Measurements from ENCODE around the gene GPRIN2. TPM values are rescaled to one million over a fixed set of nuclear protein-coding genes. Genes with fewer than 3 reads are reported as not detected.
"Not testable (repeated sequence)": the region's sequence is repeated elsewhere in the genome, so short reads cannot be mapped to it uniquely, and the experiment has no call there.

GPRIN2 gene
- total and polyA plus RNA-seq, 2 of the 8 experiments (the other 6 are each of a cell fraction or from before 2014, with no cell fraction given), result 14.3 to 18.6 TPM

GRCh38 chr10:46582568-46582967 is 26.1 kb upstream of the GPRIN2 start:
- H2AFZ ChIP-seq (ENCODE audit: low read length); H3K79me1 ChIP-seq (ENCODE audit: low read depth, low read length); H4K8ac ChIP-seq (ENCODE audit: extremely low read depth, insufficient read depth, low read length); H3K79me2 ChIP-seq (ENCODE audit: control insufficient read depth in 1 of 2, insufficient read depth in 2 of 2, low read length in 2 of 2); FAIRE-seq; H3K4me2 ChIP-seq (ENCODE audit: insufficient read depth in 1 of 2, low read depth in 2 of 2, low read length in 2 of 2); H2BK15ac ChIP-seq (ENCODE audit: low read length); H3K4me3 ChIP-seq (ENCODE audit: extremely low read depth in 1 of 4, insufficient read depth in 2 of 4, low read depth in 3 of 4, low read length in 4 of 4); H3K18ac ChIP-seq (ENCODE audit: extremely low read depth, low read length); H2AK5ac ChIP-seq (ENCODE audit: low read depth, low read length); H2BK120ac ChIP-seq (replicated peaks; ENCODE audit: low read depth, low read length); H3K36me3 ChIP-seq (ENCODE audit: control insufficient read depth in 2 of 4, insufficient read depth in 4 of 4, low read length in 3 of 4); H3K4me1 ChIP-seq (replicated peaks in 1 of 4; ENCODE audit: control insufficient read depth in 3 of 4, insufficient read depth in 4 of 4, low read length in 3 of 4); H4K5ac ChIP-seq (ENCODE audit: insufficient read length, low read depth, low read length); H4K20me1 ChIP-seq (replicated peaks in 1 of 2; ENCODE audit: control insufficient read depth in 1 of 2, insufficient read depth in 2 of 2, low read length in 2 of 2); H2BK20ac ChIP-seq (ENCODE audit: low read length); POLR2A ChIA-PET (ENCODE audit: partially characterized antibody); H4K91ac ChIP-seq (replicated peaks; ENCODE audit: insufficient read length, low read length); H3K56ac ChIP-seq (replicated peaks; ENCODE audit: insufficient read length, low read depth, low read length); H3K9ac ChIP-seq (replicated peaks in 1 of 4; ENCODE audit: extremely low read depth in 1 of 4, low read depth in 3 of 4, low read length in 3 of 4); H2BK5ac ChIP-seq (ENCODE audit: low read depth, low read length); H3K27ac ChIP-seq (ENCODE audit: low read depth, low read length); H3K23me2 ChIP-seq (ENCODE audit: low read depth, low read length); H3K27me3 ChIP-seq (replicated peaks in 1 of 4; ENCODE audit: control insufficient read depth in 3 of 4, extremely low read depth in 1 of 4, insufficient read depth in 3 of 4, low read length in 3 of 4); H3K23ac ChIP-seq (ENCODE audit: insufficient read length); H2BK12ac ChIP-seq (ENCODE audit: low read depth, low read length); H3K14ac ChIP-seq (ENCODE audit: insufficient read length); CTCF ChIA-PET (ENCODE audit: partially characterized antibody); H3K9me3 ChIP-seq (ENCODE audit: insufficient read depth in 2 of 2, low read depth in 1 of 2, low read length in 1 of 2); H3K4ac ChIP-seq (replicated peaks; ENCODE audit: insufficient read length, low read depth, low read length); DNase-seq (ENCODE audit: low read depth in 1 of 2, low spot score in 2 of 2): not testable (repeated sequence)
- WGBS, 2 experiments (ENCODE audit: extremely low coverage in 1 of 2, insufficient coverage in 1 of 2, insufficient read length in 1 of 2, insufficient replicate concordance in 2 of 2, low coverage in 1 of 2, low lambda C conversion rate in 2 of 2, missing lambda C conversion rate in 1 of 2), result no CpG with 5 or more reads among the region's 11 CpGs

DNA sequence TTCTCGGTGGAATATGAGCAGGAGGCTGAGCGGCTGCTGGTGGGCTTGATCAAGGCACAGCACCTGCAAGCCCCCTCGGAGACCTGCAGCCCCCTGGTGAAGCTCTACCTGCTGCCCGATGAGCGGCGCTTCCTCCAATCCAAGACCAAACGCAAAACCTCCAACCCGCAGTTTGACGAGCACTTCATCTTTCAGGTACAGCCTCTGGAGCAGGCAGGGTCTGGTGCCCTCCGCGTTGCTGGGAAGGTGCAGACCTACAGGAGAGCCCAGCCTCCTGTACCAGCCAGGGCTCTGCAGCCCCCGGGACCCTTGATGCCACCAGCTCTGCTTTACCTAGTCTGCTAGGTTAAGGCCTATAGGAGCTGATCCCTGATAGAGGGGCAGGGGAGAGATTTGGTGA is 25.5 kb upstream of the GPRIN2 start:
- H3K56ac ChIP-seq (replicated peaks; ENCODE audit: insufficient read length, low read depth, low read length); H3K27me3 ChIP-seq (replicated peaks in 1 of 4; ENCODE audit: control insufficient read depth in 3 of 4, extremely low read depth in 1 of 4, insufficient read depth in 3 of 4, low read length in 3 of 4); H2BK12ac ChIP-seq (ENCODE audit: low read depth, low read length); CTCF ChIA-PET (ENCODE audit: partially characterized antibody); H2BK5ac ChIP-seq (ENCODE audit: low read depth, low read length); H3K4me3 ChIP-seq (ENCODE audit: extremely low read depth in 1 of 4, insufficient read depth in 2 of 4, low read depth in 3 of 4, low read length in 4 of 4); H2BK15ac ChIP-seq (ENCODE audit: low read length); H2AK5ac ChIP-seq (ENCODE audit: low read depth, low read length); H4K20me1 ChIP-seq (replicated peaks in 1 of 2; ENCODE audit: control insufficient read depth in 1 of 2, insufficient read depth in 2 of 2, low read length in 2 of 2); DNase-seq (ENCODE audit: low read depth in 1 of 2, low spot score in 2 of 2); H3K79me2 ChIP-seq (ENCODE audit: control insufficient read depth in 1 of 2, insufficient read depth in 2 of 2, low read length in 2 of 2); H3K23me2 ChIP-seq (ENCODE audit: low read depth, low read length); H2BK20ac ChIP-seq (ENCODE audit: low read length); H3K4ac ChIP-seq (replicated peaks; ENCODE audit: insufficient read length, low read depth, low read length); H3K79me1 ChIP-seq (ENCODE audit: low read depth, low read length); H2BK120ac ChIP-seq (replicated peaks; ENCODE audit: low read depth, low read length); H3K27ac ChIP-seq (ENCODE audit: low read depth, low read length); H3K18ac ChIP-seq (ENCODE audit: extremely low read depth, low read length); H3K36me3 ChIP-seq (ENCODE audit: control insufficient read depth in 2 of 4, insufficient read depth in 4 of 4, low read length in 3 of 4); POLR2A ChIA-PET (ENCODE audit: partially characterized antibody); H3K4me1 ChIP-seq (replicated peaks in 1 of 4; ENCODE audit: control insufficient read depth in 3 of 4, insufficient read depth in 4 of 4, low read length in 3 of 4); H3K14ac ChIP-seq (ENCODE audit: insufficient read length); H4K8ac ChIP-seq (ENCODE audit: extremely low read depth, insufficient read depth, low read length); H3K9ac ChIP-seq (replicated peaks in 1 of 4; ENCODE audit: extremely low read depth in 1 of 4, low read depth in 3 of 4, low read length in 3 of 4); FAIRE-seq; H2AFZ ChIP-seq (ENCODE audit: low read length); H4K91ac ChIP-seq (replicated peaks; ENCODE audit: insufficient read length, low read length); H4K5ac ChIP-seq (ENCODE audit: insufficient read length, low read depth, low read length); H3K4me2 ChIP-seq (ENCODE audit: insufficient read depth in 1 of 2, low read depth in 2 of 2, low read length in 2 of 2); H3K9me3 ChIP-seq (ENCODE audit: insufficient read depth in 2 of 2, low read depth in 1 of 2, low read length in 1 of 2); H3K23ac ChIP-seq (ENCODE audit: insufficient read length): not testable (repeated sequence)
- 88% methylated on average over 5 of the region's 12 CpGs; no CpG with 5 or more reads in 1 of the 2 experiments for WGBS, 2 experiments (ENCODE audit: extremely low coverage in 1 of 2, insufficient coverage in 1 of 2, insufficient read length in 1 of 2, insufficient replicate concordance in 2 of 2, low coverage in 1 of 2, low lambda C conversion rate in 2 of 2, missing lambda C conversion rate in 1 of 2)
